ENCODE results near the gene POLA1. TPM values are rescaled to one million over a fixed set of nuclear protein-coding genes. Genes with fewer than 3 reads are reported as not detected.

Gene POLA1
- total and polyA plus RNA-seq, 3 donors from 2014 or later, result 5.4 to 15.7 (median 15.0) TPM

DNA sequence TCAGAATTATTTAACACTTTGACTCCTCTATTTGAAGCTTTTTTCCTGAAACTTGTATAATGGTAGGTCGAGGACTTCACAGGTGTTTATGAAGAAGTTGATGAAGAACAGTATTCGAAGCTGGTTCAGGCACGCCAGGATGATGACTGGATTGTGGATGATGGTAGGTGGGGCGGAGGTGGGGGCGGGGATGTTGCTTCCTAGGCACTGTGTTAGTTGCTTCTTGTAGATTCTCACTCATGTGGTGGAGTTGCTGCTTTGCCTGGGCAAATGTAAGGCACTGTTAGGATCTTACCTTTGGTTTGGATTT, 9.4 kb downstream of the POLA1 start:
- H3K4me3 ChIP-seq, result no peak overlapping the region
- H3K36me3 ChIP-seq (ENCODE audit: low read depth, missing control alignments), result no peaks in the 10 kb centered on the region
- no peaks in the 10 kb centered on the region for H3K27me3 ChIP-seq
- intact Hi-C loops (cut with DNase I; ENCODE audit: low total_unique reads), result no loop called here
- H3K4me1 ChIP-seq, result no peaks in the 10 kb centered on the region
- TF ChIP-seq, protein P1, sequence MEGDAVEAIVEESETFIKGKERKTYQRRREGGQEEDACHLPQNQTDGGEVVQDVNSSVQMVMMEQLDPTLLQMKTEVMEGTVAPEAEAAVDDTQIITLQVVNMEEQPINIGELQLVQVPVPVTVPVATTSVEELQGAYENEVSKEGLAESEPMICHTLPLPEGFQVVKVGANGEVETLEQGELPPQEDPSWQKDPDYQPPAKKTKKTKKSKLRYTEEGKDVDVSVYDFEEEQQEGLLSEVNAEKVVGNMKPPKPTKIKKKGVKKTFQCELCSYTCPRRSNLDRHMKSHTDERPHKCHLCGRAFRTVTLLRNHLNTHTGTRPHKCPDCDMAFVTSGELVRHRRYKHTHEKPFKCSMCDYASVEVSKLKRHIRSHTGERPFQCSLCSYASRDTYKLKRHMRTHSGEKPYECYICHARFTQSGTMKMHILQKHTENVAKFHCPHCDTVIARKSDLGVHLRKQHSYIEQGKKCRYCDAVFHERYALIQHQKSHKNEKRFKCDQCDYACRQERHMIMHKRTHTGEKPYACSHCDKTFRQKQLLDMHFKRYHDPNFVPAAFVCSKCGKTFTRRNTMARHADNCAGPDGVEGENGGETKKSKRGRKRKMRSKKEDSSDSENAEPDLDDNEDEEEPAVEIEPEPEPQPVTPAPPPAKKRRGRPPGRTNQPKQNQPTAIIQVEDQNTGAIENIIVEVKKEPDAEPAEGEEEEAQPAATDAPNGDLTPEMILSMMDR (IDR thresholded peaks at IDR 0.05), result no peak
- no peak for TF ChIP-seq POLR2A (IDR thresholded peaks at IDR 0.05)
- WGBS, 2 donors, result 92 to 93% methylated on average over 5 of the region's 5 CpGs
- DNase-seq, result no peak
- H3K9me3 ChIP-seq, result no peaks in the 10 kb centered on the region
- H3K27ac ChIP-seq, result no peak overlapping the region

DNA sequence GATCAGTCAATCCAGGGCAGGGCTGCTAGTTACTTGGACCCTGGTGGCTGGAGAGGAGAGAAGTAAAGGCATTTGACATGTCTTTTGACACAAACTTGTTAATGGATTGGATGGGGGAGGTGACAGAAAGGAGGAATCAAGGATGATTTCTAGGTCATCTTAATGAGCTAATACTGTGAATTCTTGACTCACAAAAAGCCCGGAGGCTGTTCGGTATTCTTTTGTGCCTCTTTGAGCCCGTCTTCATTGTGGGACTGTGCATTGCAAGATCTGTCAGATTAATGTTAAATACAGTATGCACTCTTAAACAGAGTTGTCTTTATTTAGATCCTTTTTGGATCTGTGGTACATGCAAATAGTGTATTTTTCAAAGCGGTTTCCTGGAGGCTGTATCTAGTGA, 25.1 kb downstream of the POLA1 start:
- no peaks in the 10 kb centered on the region for H3K9me3 ChIP-seq
- TF ChIP-seq, protein P1 (IDR thresholded peaks at IDR 0.05), result no peak
- no peaks in the 10 kb centered on the region for H3K27me3 ChIP-seq
- no peak overlapping the region for H3K4me3 ChIP-seq
- DNase-seq, result no peak
- no peaks in the 10 kb centered on the region for H3K4me1 ChIP-seq
- H3K36me3 ChIP-seq (ENCODE audit: low read depth, missing control alignments), result no peaks in the 10 kb centered on the region
- intact Hi-C loops (cut with DNase I; ENCODE audit: low total_unique reads), result no loop called here
- H3K27ac ChIP-seq, result no peak overlapping the region
- 83 to 89% methylated on average over 4 of the region's 4 CpGs for WGBS, 2 donors

DNA sequence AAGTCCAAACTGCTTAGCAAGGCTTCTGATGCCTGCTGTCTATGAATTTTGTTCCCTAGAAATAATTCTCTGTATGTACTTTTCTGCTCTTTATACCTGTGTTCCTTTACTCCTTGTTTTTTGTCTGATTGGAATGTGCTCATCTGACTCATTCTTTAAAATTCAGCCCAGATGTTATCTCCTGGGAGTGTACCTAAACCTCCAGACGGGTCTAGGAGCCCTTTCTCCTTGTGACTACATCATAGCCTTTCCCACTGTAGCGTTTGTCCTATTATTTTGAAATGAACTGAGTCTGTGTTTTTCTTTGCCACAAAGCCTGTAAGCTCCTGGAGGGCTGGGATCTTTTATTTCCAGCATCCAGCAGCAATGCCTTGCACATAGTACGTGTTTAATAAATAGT, 26.3 kb downstream of the POLA1 start:
- no peaks in the 10 kb centered on the region for H3K36me3 ChIP-seq (ENCODE audit: low read depth, missing control alignments)
- H3K9me3 ChIP-seq, result no peaks in the 10 kb centered on the region
- 63 to 85% methylated on average over 2 to 3 of the region's 3 CpGs for WGBS, 2 donors
- H3K4me3 ChIP-seq, result no peak overlapping the region
- H3K27me3 ChIP-seq, result no peaks in the 10 kb centered on the region
- no peaks in the 10 kb centered on the region for H3K4me1 ChIP-seq
- no peak for DNase-seq
- TF ChIP-seq POLR2A (IDR thresholded peaks at IDR 0.05), result no peak
- TF ChIP-seq, protein P1 (IDR thresholded peaks at IDR 0.05), result no peak
- no peak overlapping the region for H3K27ac ChIP-seq
- intact Hi-C loops (cut with DNase I; ENCODE audit: low total_unique reads), result no loop called here

DNA sequence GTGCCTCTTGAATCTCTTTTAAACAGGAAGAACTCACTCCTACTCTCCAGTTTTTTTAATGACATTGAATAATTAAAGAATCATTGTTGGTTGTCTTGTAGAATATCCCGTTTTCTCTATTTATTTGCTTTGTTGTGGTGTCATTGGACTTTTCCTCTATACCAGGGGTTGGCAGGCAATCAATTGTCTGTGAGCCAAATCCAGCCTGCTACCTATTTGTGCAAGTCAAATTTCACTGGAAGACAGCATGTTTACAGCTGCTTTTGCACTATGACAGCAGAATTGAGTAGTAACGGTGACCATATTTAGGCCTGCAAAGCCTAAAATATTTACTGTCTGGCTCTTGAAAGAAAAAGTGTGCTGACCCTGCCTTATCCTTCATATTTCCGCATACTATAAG, 34.8 kb downstream of the POLA1 start:
- H3K4me3 ChIP-seq, result no peak overlapping the region
- 89 to 91% methylated on average over 3 of the region's 3 CpGs for WGBS, 2 donors
- H3K4me1 ChIP-seq, result no peaks in the 10 kb centered on the region
- no peak overlapping the region for H3K27ac ChIP-seq
- H3K9me3 ChIP-seq, result no peaks in the 10 kb centered on the region
- TF ChIP-seq, protein P1 (IDR thresholded peaks at IDR 0.05), result no peak
- TF ChIP-seq POLR2A (IDR thresholded peaks at IDR 0.05), result no peak
- no peak for DNase-seq
- H3K36me3 ChIP-seq (ENCODE audit: low read depth, missing control alignments), result no peaks in the 10 kb centered on the region
- intact Hi-C loops (cut with DNase I; ENCODE audit: low total_unique reads), result no loop called here
- no peaks in the 10 kb centered on the region for H3K27me3 ChIP-seq

DNA sequence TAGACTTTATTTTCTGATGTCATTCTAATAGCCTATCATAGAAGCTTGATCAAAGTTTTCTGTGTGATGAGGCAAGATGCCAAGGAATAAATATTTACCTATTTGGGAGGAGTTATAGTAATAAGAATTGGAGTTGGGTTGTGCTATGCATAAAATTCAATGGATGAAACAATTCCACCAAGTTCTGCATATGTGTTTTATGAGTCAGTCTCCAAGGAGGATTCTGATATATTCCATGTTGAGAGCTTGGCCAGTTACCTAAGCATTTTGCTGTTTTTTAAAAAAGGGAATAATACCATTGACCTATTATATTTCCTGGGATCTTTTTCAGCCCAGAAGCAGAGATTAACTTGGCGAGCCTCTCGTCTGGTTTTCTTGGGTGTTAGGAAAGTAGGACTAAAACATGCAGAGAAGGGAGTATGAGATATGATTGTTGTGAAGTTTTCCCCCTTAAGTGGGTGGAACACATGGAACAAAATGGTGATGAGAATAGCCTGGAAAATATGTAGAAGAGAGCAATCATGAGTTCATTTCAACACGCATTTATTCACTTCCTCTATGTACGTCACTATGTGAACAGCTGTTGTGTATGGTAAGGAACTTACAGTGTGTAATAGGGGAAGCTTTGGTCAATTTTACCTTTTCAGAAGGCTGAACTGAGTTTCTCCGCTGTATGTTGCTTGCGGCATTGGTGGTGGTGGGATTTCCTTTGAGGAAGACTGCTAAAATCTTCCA, 39.2 kb downstream of the POLA1 start:
- TF ChIP-seq, protein P1 (IDR thresholded peaks at IDR 0.05), result no peak
- no peak for TF ChIP-seq POLR2A (IDR thresholded peaks at IDR 0.05)
- DNase-seq, result no peak
- H3K4me1 ChIP-seq, result no peaks in the 10 kb centered on the region
- 86 to 90% methylated on average over 6 of the region's 6 CpGs for WGBS, 2 donors
- no peaks in the 10 kb centered on the region for H3K36me3 ChIP-seq (ENCODE audit: low read depth, missing control alignments)
- intact Hi-C loops (cut with DNase I; ENCODE audit: low total_unique reads), result no loop called here
- no peaks in the 10 kb centered on the region for H3K27me3 ChIP-seq
- H3K9me3 ChIP-seq, result no peaks in the 10 kb centered on the region
- H3K4me3 ChIP-seq, result no peak overlapping the region
- no peak overlapping the region for H3K27ac ChIP-seq

Measured in testis (tissue), 3 donors.